IMR-90 (cell line): Measurements from ENCODE around the gene HDHD5. TPM values are rescaled to one million over a fixed set of nuclear protein-coding genes. Genes with fewer than 3 reads are reported as not detected.

Source experiments
- ATAC-seq: fragments of 200-7000 bp; cut with Tn5 transposase; 2 replicates; pipeline ENCODE4 v1.9.1; 2020; ENCODE audit warnings: low read depth, mild to moderate bottlenecking, moderate library complexity
- BruUV-seq: library from RNA; stranded (reverse); fragments of 400-500 nt; replicated peaks from 2 replicates; lab custom pipeline; 2021; lab: Mats Ljungman, UMichigan
- CTCF ChIA-PET: fragments of 300-600 bp; formaldehyde crosslinking; extraction: SDS; loops from one replicate; lab custom pipeline; 2021; ENCODE audit warnings: antibody characterized with exemption; lab: Yijun Ruan, JAX
- POLR2A ChIA-PET: fragments of 300-600 bp; sonication (Branson Sonifier 250); formaldehyde crosslinking; loops from one replicate; lab custom pipeline; 2022; ENCODE audit warnings: antibody characterized with exemption; ENCODE audit not compliant: unreplicated experiment; lab: Charles Lee
- DNase-seq: peaks from one replicate; pipeline ENCODE4 v3.0.0; 2013
- H2AFZ ChIP-seq: replicated peaks from 2 replicates; pipeline ENCODE3; 2013; ENCODE audit warnings: low read length, mild to moderate bottlenecking; ENCODE audit not compliant: poor library complexity
- H2AK5ac ChIP-seq: 2 replicates; pipeline ENCODE4 v1.6.1; 2013; ENCODE audit warnings: low read depth, low read length, inconsistent platforms
- H2AK9ac ChIP-seq: replicated peaks from 2 replicates; pipeline ENCODE3; 2013; ENCODE audit warnings: mild to moderate bottlenecking, low read depth, low read length, moderate library complexity; ENCODE audit not compliant: poor library complexity
- H2BK120ac ChIP-seq: 2 replicates; pipeline ENCODE4 v1.6.1; 2013; ENCODE audit warnings: low read depth, low read length, inconsistent platforms
- H2BK15ac ChIP-seq: 3 replicates; pipeline ENCODE4 v1.6.1; 2013; ENCODE audit warnings: low read depth, low read length, inconsistent platforms
- H2BK20ac ChIP-seq: 2 replicates; pipeline ENCODE4 v1.6.1; 2013; ENCODE audit warnings: low read depth, mild to moderate bottlenecking, inconsistent platforms, low read length, moderate library complexity
- H2BK5ac ChIP-seq: 2 replicates; pipeline ENCODE4 v1.6.1; 2013; ENCODE audit warnings: mild to moderate bottlenecking, low read depth, low read length, inconsistent platforms; ENCODE audit not compliant: poor library complexity, severe bottlenecking
- H3K14ac ChIP-seq: replicated peaks from 2 replicates; pipeline ENCODE4 v1.6.1; 2013; ENCODE audit warnings: low read depth, low read length, inconsistent platforms
- H3K18ac ChIP-seq: 2 replicates; pipeline ENCODE4 v1.6.1; 2013; ENCODE audit warnings: low read depth, low read length, control low read depth
- H3K23ac ChIP-seq: 2 replicates; pipeline ENCODE4 v1.6.1; 2013; ENCODE audit warnings: low read depth, low read length, inconsistent platforms
- H3K27ac ChIP-seq: 2 replicates; pipeline ENCODE4 v1.5.1; 2013; ENCODE audit warnings: mild to moderate bottlenecking, control low read depth, low read length; ENCODE audit not compliant: insufficient read depth
- H3K27me3 ChIP-seq: 2 replicates; pipeline ENCODE4 v1.6.1; 2013; ENCODE audit warnings: low read length; ENCODE audit not compliant: control insufficient read depth, insufficient read depth
- H3K36me3 ChIP-seq: 2 replicates; pipeline ENCODE4 v1.6.1; 2013; ENCODE audit warnings: low read length, mixed read lengths; ENCODE audit not compliant: control insufficient read depth, insufficient read depth
- H3K4ac ChIP-seq: 2 replicates; pipeline ENCODE4 v1.6.1; 2013; ENCODE audit warnings: low read depth, low read length, inconsistent platforms
- H3K4me1 ChIP-seq: 2 replicates; pipeline ENCODE4 v1.6.1; 2013; ENCODE audit warnings: low read length, mixed read lengths; ENCODE audit not compliant: control insufficient read depth, insufficient read depth
- H3K4me2 ChIP-seq: 2 replicates; pipeline ENCODE4 v1.6.1; 2013; ENCODE audit warnings: low read depth, mild to moderate bottlenecking, control low read depth, low read length, moderate library complexity
- H3K4me3 ChIP-seq: 2 replicates; pipeline ENCODE4 v1.5.1; 2013; ENCODE audit warnings: low read depth, mild to moderate bottlenecking, control low read depth, low read length, moderate library complexity; ENCODE audit not compliant: insufficient read depth
- H3K56ac ChIP-seq: 2 replicates; pipeline ENCODE4 v1.6.1; 2013; ENCODE audit warnings: low read length, inconsistent platforms; ENCODE audit not compliant: insufficient read depth; ENCODE audit errors: extremely low read depth
- H3K79me1 ChIP-seq, 2 experiments: 2 replicates each; pipeline ENCODE4 v1.6.1; 2013; ENCODE audit warnings: low read length in 2 of 2, inconsistent platforms in 1 of 2, low read depth in 1 of 2
- H3K9ac ChIP-seq: 2 replicates; pipeline ENCODE4 v1.6.1; 2013; ENCODE audit warnings: low read depth, low read length, control low read depth
- H3K9me1 ChIP-seq: 2 replicates; pipeline ENCODE4 v1.6.1; 2013; ENCODE audit warnings: low read length, inconsistent platforms; ENCODE audit not compliant: insufficient read depth
- H3K9me3 ChIP-seq: 2 replicates; pipeline ENCODE4 v1.6.1; 2013; ENCODE audit warnings: low read length; ENCODE audit not compliant: control insufficient read depth, insufficient read depth
- H4K20me1 ChIP-seq: 2 replicates; pipeline ENCODE4 v1.6.1; 2013; ENCODE audit warnings: low read length, inconsistent platforms; ENCODE audit not compliant: insufficient read depth
- H4K5ac ChIP-seq: 2 replicates; pipeline ENCODE4 v1.6.1; 2013; ENCODE audit warnings: mild to moderate bottlenecking, low read depth, low read length, control low read depth
- H4K8ac ChIP-seq, 2 experiments: 2 replicates each; pipeline ENCODE4 v1.6.1; 2013; ENCODE audit warnings: low read depth in 2 of 2, low read length in 2 of 2, control low read depth in 1 of 2, inconsistent platforms in 1 of 2
- H4K91ac ChIP-seq: 2 replicates; pipeline ENCODE4 v1.6.1; 2013; ENCODE audit warnings: low read depth, low read length, inconsistent platforms; ENCODE audit not compliant: insufficient read depth
- BHLHE40 ChIP-seq: fragments of 150-350 bp; IDR thresholded peaks from 2 replicates; pipeline ENCODE4 v1.6.1; 2016; ENCODE audit warnings: mild to moderate bottlenecking, low read depth, low read length
- CEBPB ChIP-seq: IDR thresholded peaks from 2 replicates; pipeline ENCODE4 v1.6.1; 2012; ENCODE audit warnings: low read depth, low read length, improper control_type of control experiment
- CHD1 ChIP-seq: IDR thresholded peaks from 2 replicates; pipeline ENCODE4 v1.6.1; 2012; ENCODE audit warnings: low read depth, low read length, improper control_type of control experiment
- ELK1 ChIP-seq: fragments of 150-350 bp; IDR thresholded peaks from 2 replicates; pipeline ENCODE4 v1.6.1; 2016; ENCODE audit warnings: low read depth, mild to moderate bottlenecking, low read length, moderate library complexity, borderline replicate concordance
- FOS ChIP-seq: fragments of 150-350 bp; IDR thresholded peaks from 2 replicates; pipeline ENCODE4 v1.6.1; 2016; ENCODE audit warnings: low read depth, low read length
- MAZ ChIP-seq: IDR thresholded peaks from 2 replicates; pipeline ENCODE4 v1.6.1; 2012; ENCODE audit warnings: low read depth, mild to moderate bottlenecking, low read length, improper control_type of control experiment, moderate library complexity, borderline replicate concordance
- NFE2L2 ChIP-seq: fragments of 150-350 bp; IDR thresholded peaks from 2 replicates; pipeline ENCODE4 v1.6.1; 2016; ENCODE audit warnings: low read depth, mild to moderate bottlenecking, low read length
- POLR2A ChIP-seq: IDR thresholded peaks from 2 replicates; pipeline ENCODE4 v1.6.1; 2012; ENCODE audit warnings: mild to moderate bottlenecking, low read depth, low read length
- RAD21 ChIP-seq: IDR thresholded peaks from 2 replicates; pipeline ENCODE4 v1.6.1; 2012; ENCODE audit warnings: low read length, improper control_type of control experiment
- RCOR1 ChIP-seq: IDR thresholded peaks from 2 replicates; pipeline ENCODE4 v1.6.1; 2012; ENCODE audit warnings: mild to moderate bottlenecking, low read length, improper control_type of control experiment; ENCODE audit not compliant: insufficient replicate concordance
- SMC3 ChIP-seq: fragments of 150-350 bp; IDR thresholded peaks from 2 replicates; pipeline ENCODE4 v1.6.1; 2016; ENCODE audit warnings: low read depth, mild to moderate bottlenecking, antibody characterized with exemption, low read length, moderate library complexity
- USF2 ChIP-seq: fragments of 150-350 bp; IDR thresholded peaks from 2 replicates; pipeline ENCODE4 v1.6.1; 2017; ENCODE audit warnings: mild to moderate bottlenecking, antibody characterized with exemption, low read length, low read depth
- WGBS, 2 experiments: methylation state at CpG; one replicate each; pipeline versions ENCODE4 v1.1.5 to v1.1.7; 2013; ENCODE audit warnings: missing lambda C conversion rate in 2 of 2; ENCODE audit not compliant: insufficient read length in 1 of 2; ENCODE audit errors: extremely low coverage in 2 of 2; 5-methylcytosine and 5-hydroxymethylcytosine counted together
- dilution Hi-C: fragments of 300-500 bp; cut with HindIII; formaldehyde crosslinking; loops from one replicate; pipeline ENCODE4 v1.14.3; 2018; ENCODE audit warnings: low sequenced_read_pairs; ENCODE audit not compliant: unreplicated experiment
- in situ Hi-C: fragments of 300-500 bp; cut with MboI; formaldehyde crosslinking; loops from 3 replicates; pipeline ENCODE4 v1.14.3; 2019; ENCODE audit warnings: low sequenced_read_pairs, inconsistent platforms, mixed read lengths
- intact Hi-C: fragments of 100-400 bp; cut with micrococcal nuclease; formaldehyde crosslinking; loops from 2 replicates; pipeline ENCODE4 v1.10.0; 2022
- polyA plus RNA-seq, 3 experiments: library from polyadenylated mRNA; depleted of rRNA; stranded (reverse); fragments of >200 nt; gene quantifications; 2 replicates each; pipeline ENCODE4 v1.2.3, GENCODE V29; 2012; ENCODE audit warnings: low replicate concordance in 1 of 3
- total RNA-seq: library from RNA; depleted of rRNA; stranded (reverse); fragments of >200 nt; gene quantifications from 2 replicates; pipeline ENCODE4 v1.2.3, GENCODE V29; 2012

HDHD5 gene
- total and polyA plus RNA-seq, 2 of the 4 experiments (the other 2 are of a cell fraction): 31.9 to 37.5 TPM

- TF ChIP-seq ELK1: no peak
- TF ChIP-seq POLR2A: no peak; the same call in 1 of the 2 replicates
- no peak for TF ChIP-seq CEBPB
- TF ChIP-seq FOS: no peak
Measured at GRCh38 chr22:17171153-17172028, 12.3 kb upstream of the HDHD5 start (continued).

GRCh38 chr22:17167486-17167885 is 8.4 kb upstream of the HDHD5 start:
- Histone ChIP-seq H3K56ac (no peak overlapping the region), H3K4me3 (no peak overlapping the region), H2BK5ac (no peak overlapping the region), H4K8ac (no peak overlapping the region), H3K27ac (no peak overlapping the region), H3K18ac (no peak overlapping the region), H2BK120ac (no peak overlapping the region), H3K23ac (no peak overlapping the region), H3K9me1 (no peaks in the 10 kb centered on the region; the same call in 1 of the 2 replicates), H3K4me1 (no peaks in the 10 kb centered on the region), H4K20me1 (no peaks in the 10 kb centered on the region), H4K5ac (no peak overlapping the region), H3K4me2 (no peak overlapping the region), H3K79me1 (no peaks in the 10 kb centered on the region), H2BK15ac (no peak overlapping the region), H3K9ac (no peak overlapping the region), H4K91ac (no peak overlapping the region), H2AK5ac (no peak overlapping the region), H2BK20ac (no peak overlapping the region), H3K4ac (no peak overlapping the region), H3K14ac (no peak overlapping the region), H2AK9ac (peak overlapping the region; percentile 19), H3K27me3 (peaks cover 2% of the 10 kb centered on the region; the same call in 1 of the 2 replicates), H2AFZ (no peak overlapping the region), H3K9me3 (no peaks in the 10 kb centered on the region), H3K36me3 (no peaks in the 10 kb centered on the region)
- ChIA-PET POLR2A (interaction anchor here (0.7 kb wide), 1 partner anchor 391 kb away, joined by 10 read pairs; no protein-coding TSS in a partner anchor), CTCF (interaction anchor here (0.8 kb wide), 1 partner anchor 93 kb away, joined by 3 read pairs; no protein-coding TSS in a partner anchor)
- dilution Hi-C loops (no loop called here), intact Hi-C loops (no loop called here), in situ Hi-C loops (no loop called here)
- WGBS, 2 experiments: 29% methylated on average over 3 of the region's 7 CpGs; no CpG with 5 or more reads in 1 of the 2 experiments
- DNase-seq (no peak), ATAC-seq (no peak)
- no TSS peak for BruUV-seq
- TF ChIP-seq RCOR1 (no peak), POLR2A (no peak), FOS (no peak), RAD21 (no peak), ELK1 (no peak), BHLHE40 (no peak), USF2 (no peak), NFE2L2 (no peak), SMC3 (no peak), CHD1 (no peak), MAZ (no peak), CEBPB (no peak)
